AG04450 (cell line): Measurements from ENCODE around the gene MX1. TPM values are rescaled to one million over a fixed set of nuclear protein-coding genes. Genes with fewer than 3 reads are reported as not detected.
"Not testable (repeated sequence)": the region's sequence is repeated elsewhere in the genome, so short reads cannot be mapped to it uniquely, and the experiment has no call there.

Experiments used
- CTCF ChIA-PET: fragments of 300-600, 350-600 bp; formaldehyde crosslinking; extraction: SDS; loops from one replicate; lab custom pipeline; 2022; ENCODE audit warnings: antibody characterized with exemption, inconsistent platforms; lab: Charles Lee
- POLR2A ChIA-PET: fragments of 350-600 bp; formaldehyde crosslinking; extraction: SDS; loops from one replicate; lab custom pipeline; 2021; ENCODE audit warnings: antibody characterized with exemption, inconsistent platforms; lab: Yijun Ruan, JAX
- DNase-seq: peaks from one replicate; pipeline ENCODE4 v3.0.0-alpha.2; 2011; ENCODE audit warnings: low read depth, low spot score
- H3K27ac ChIP-seq: one replicate; pipeline ENCODE4 v1.5.1; 2012; ENCODE audit warnings: low read depth, low read length, control low read depth
- H3K27me3 ChIP-seq: one replicate; pipeline ENCODE4 v1.6.0; 2012; ENCODE audit warnings: low read length; ENCODE audit not compliant: control insufficient read depth, insufficient read depth
- H3K4me3 ChIP-seq: 2 replicates; pipeline ENCODE4 v1.5.1; 2011; ENCODE audit warnings: mild to moderate bottlenecking, low read depth, low read length, control low read depth
- H3K9me3 ChIP-seq: 2 replicates; pipeline ENCODE4 v1.5.1; 2012; ENCODE audit warnings: low read length; ENCODE audit not compliant: control insufficient read depth, insufficient read depth
- polyA plus RNA-seq: library from polyadenylated mRNA; depleted of rRNA; stranded (reverse); fragments of >200 nt; gene quantifications from 2 replicates; pipeline ENCODE4 v1.2.3, GENCODE V29; 2011
- TF ChIP-seq, protein P1 (sequence below): IDR thresholded peaks from 2 replicates; pipeline ENCODE4 v1.5.1; 2011; ENCODE audit warnings: low read depth, low read length, control low read depth, inconsistent platforms

The MX1 gene
- polyA plus RNA-seq, 1 experiment, result 1.3 TPM

DNA sequence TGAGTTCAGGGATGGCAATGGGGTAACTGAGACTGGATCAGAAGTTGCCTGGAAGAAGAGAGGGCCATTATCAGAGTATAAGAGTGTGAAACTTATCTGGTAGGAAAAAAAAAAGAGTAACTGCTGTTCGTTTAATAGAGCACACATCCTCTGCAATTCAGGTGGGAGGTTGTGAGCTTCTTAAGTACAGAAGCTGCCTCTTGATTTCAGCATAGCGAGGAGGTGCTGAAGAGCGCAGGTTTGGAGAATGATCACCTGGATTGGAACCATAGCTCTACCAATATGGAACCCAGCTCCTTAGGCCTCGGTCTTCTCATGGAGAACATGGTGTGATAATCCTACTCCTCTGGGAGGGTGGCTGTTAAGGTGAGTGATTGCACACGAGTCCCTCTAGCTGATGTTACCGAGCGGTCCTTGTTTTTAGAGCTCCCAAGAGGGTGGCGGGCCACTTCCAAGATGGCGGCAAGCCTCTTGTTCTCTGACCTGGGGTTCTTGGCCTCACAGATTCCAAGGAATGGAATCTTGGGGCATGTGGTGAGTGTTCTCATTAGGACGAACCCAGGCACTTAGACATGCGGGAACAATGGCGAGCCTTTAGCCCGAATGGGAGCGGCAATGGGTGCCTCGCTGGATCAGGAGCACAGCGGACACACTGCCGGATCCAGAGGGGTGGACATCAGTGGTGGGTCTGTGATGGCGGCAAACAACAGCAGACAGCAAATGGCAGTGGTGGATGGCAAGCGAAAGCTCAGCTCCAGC lies 3.3 kb upstream of the MX1 start:
- CTCF ChIA-PET, result interaction anchor here (1.2 kb wide), 1 partner anchor 394 kb away, joined by 3 read pairs; no protein-coding TSS in a partner anchor
- TF ChIP-seq, protein P1, sequence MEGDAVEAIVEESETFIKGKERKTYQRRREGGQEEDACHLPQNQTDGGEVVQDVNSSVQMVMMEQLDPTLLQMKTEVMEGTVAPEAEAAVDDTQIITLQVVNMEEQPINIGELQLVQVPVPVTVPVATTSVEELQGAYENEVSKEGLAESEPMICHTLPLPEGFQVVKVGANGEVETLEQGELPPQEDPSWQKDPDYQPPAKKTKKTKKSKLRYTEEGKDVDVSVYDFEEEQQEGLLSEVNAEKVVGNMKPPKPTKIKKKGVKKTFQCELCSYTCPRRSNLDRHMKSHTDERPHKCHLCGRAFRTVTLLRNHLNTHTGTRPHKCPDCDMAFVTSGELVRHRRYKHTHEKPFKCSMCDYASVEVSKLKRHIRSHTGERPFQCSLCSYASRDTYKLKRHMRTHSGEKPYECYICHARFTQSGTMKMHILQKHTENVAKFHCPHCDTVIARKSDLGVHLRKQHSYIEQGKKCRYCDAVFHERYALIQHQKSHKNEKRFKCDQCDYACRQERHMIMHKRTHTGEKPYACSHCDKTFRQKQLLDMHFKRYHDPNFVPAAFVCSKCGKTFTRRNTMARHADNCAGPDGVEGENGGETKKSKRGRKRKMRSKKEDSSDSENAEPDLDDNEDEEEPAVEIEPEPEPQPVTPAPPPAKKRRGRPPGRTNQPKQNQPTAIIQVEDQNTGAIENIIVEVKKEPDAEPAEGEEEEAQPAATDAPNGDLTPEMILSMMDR, result no peak

DNA sequence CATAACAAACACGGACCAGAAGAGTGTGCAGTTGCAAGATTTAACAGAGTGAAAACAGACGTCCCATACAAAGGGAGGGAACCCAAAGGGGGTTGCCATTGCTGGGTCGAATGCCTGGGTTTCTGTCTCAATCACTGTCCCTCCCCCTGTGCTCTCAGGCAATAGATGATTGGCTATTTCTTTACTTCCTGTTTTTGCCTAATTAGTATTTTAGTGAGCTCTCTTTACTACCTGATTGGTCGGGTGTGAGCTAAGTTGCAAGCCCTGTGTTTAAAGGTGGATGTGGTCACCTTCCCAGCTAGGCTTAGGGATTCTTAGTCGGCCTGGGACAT lies 2.8 kb upstream of the MX1 start:
- DNase-seq, H3K4me3 ChIP-seq, POLR2A ChIA-PET, H3K9me3 ChIP-seq, H3K27ac ChIP-seq: not testable (repeated sequence)
- CTCF ChIA-PET, result interaction anchor here (1.2 kb wide), 1 partner anchor 394 kb away, joined by 3 read pairs; no protein-coding TSS in a partner anchor
- peaks cover 15% of the 10 kb centered on the region for H3K27me3 ChIP-seq

More for the DNA sequence above, 3.3 kb upstream of the MX1 start:
- H3K27me3 ChIP-seq, result peaks cover 15% of the 10 kb centered on the region
- H3K4me3 ChIP-seq, result no peak overlapping the region
- no peak for DNase-seq
- no peak overlapping the region for H3K27ac ChIP-seq
- no peaks in the 10 kb centered on the region; the same call in 1 of the 2 replicates for H3K9me3 ChIP-seq
- POLR2A ChIA-PET, result no interaction called here

DNA sequence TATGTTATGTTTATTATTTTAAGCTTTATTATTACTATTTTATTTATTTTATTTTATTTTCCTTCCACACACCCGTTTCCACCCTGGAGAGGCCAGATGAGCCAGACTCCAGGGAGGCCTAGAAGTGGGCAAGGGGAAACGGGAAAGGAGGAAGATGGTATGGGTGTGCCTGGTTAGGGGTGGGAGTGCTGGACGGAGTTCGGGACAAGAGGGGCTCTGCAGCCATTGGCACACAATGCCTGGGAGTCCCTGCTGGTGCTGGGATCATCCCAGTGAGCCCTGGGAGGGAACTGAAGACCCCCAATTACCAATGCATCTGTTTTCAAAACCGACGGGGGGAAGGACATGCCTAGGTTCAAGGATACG lies 468 bp upstream of the MX1 start:
- CTCF ChIA-PET, result no interaction called here
- H3K9me3 ChIP-seq, result no peaks in the 10 kb centered on the region; the same call in 1 of the 2 replicates
- POLR2A ChIA-PET, result no interaction called here
- DNase-seq, result no peak
- H3K4me3 ChIP-seq, result peak overlapping the region; percentile 55
- TF ChIP-seq, protein P1, result no peak
- peaks cover 19% of the 10 kb centered on the region for H3K27me3 ChIP-seq
- no peak overlapping the region for H3K27ac ChIP-seq

DNA sequence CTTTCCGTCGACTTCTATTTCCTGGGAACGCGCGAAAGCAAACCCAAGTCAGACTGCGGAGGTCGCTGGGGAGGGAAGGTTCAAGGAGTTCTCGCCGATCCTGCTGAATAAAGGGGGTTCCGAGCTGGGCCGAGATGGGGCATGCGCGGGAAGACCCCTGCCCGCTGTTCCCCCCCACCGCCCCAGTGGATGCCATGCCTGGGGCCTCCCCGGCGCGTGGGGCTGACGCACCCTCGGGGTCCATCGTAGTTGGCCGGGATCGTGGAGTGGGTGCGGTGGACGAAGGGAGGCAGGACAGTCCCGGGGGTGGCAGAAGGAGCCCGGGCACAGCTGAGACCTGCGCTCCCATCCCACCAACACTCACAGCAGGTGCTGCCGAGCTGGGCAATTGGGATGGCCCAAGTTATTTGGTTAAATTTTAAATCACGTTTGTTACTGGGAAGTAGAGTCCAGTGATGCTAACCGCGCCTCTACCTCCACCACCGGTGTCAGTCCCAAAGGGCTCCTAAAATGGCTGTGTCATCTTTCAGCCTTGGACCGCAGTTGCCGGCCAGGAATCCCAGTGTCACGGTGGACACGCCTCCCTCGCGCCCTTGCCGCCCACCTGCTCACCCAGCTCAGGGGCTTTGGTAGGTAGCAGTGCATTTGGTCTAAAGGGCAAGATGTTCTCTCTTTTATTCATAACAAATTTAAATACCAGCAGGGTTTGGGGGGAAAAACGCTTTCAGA lies 801 bp downstream of the MX1 start:
- no peak for DNase-seq
- TF ChIP-seq, protein P1, result no peak
- ChIA-PET POLR2A (no interaction called here), CTCF (no interaction called here)
- Histone ChIP-seq H3K9me3 (no peaks in the 10 kb centered on the region), H3K4me3 (peak overlapping the region; percentile 55), H3K27ac (no peak overlapping the region), H3K27me3 (peaks cover 19% of the 10 kb centered on the region)

DNA sequence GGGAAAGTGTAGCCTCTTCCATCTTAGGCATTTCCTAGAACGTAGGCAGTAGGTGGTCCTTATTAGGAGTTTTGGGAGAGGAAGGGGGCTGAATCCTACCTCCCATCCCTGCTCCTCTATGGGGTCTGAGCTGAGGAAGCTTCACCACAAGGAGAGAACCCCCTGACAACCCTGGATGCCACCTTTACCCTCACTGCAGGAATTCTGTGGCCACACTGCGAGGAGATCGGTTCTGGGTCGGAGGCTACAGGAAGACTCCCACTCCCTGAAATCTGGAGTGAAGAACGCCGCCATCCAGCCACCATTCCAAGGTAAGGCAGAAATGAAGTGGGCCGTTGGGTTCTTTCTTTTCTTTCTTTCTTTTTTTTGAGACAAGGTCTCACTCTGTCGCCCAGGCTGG lies 1.5 kb downstream of the MX1 start:
- no peak for DNase-seq
- H3K4me3 ChIP-seq, result no peak overlapping the region
- ChIA-PET POLR2A (no interaction called here), CTCF (no interaction called here)
- TF ChIP-seq, protein P1, result no peak
- H3K9me3 ChIP-seq, result no peaks in the 10 kb centered on the region
- H3K27ac ChIP-seq, result no peak overlapping the region
- H3K27me3 ChIP-seq, result peaks cover 19% of the 10 kb centered on the region
